Neural cell (in vitro differentiated cells): ENCODE results near the gene KLHDC8A. TPM values are rescaled to one million over a fixed set of nuclear protein-coding genes. Genes with fewer than 3 reads are reported as not detected.

ENCODE experiments used
- H2AFZ ChIP-seq: fragments of 200-600, 300-800 bp; sonication (generic), shearing (Covaris generic); 2 replicates; pipeline ENCODE4 v1.6.0; 2014; ENCODE audit warnings: low read depth, mild to moderate bottlenecking, antibody characterized with exemption, low read length, moderate library complexity
- H3F3A ChIP-seq: fragments of 200-600 bp; shearing (Covaris generic); 2 replicates; pipeline ENCODE4 v1.6.1; 2016; ENCODE audit warnings: mild to moderate bottlenecking, moderate library complexity, mixed read lengths, antibody characterized with exemption, low read length; ENCODE audit not compliant: insufficient read depth, poor library complexity, severe bottlenecking
- H3K27ac ChIP-seq: fragments of 200-600, 300-800 bp; sonication (generic), shearing (Covaris generic); 2 replicates; pipeline ENCODE4 v1.5.1; 2014; ENCODE audit warnings: mild to moderate bottlenecking, low read length, moderate library complexity
- H3K27me3 ChIP-seq: fragments of 300-800, 200-600 bp; sonication (generic), shearing (Covaris generic); 2 replicates; pipeline ENCODE4 v1.6.0; 2014; ENCODE audit warnings: mild to moderate bottlenecking, low read depth, low read length, moderate library complexity; ENCODE audit not compliant: insufficient read depth
- H3K36me3 ChIP-seq: fragments of 300-800, 200-600 bp; sonication (generic), shearing (Covaris generic); 2 replicates; pipeline ENCODE4 v1.5.1; 2014; ENCODE audit warnings: mild to moderate bottlenecking, antibody characterized with exemption, low read length, moderate library complexity; ENCODE audit not compliant: insufficient read depth
- H3K4me2 ChIP-seq: fragments of 300-800, 200-600 bp; sonication (generic), shearing (Covaris generic); 2 replicates; pipeline ENCODE4 v1.6.0; 2014; ENCODE audit warnings: mild to moderate bottlenecking, low read length
- H3K4me3 ChIP-seq: fragments of 300-800, 200-600 bp; sonication (generic), shearing (Covaris generic); 2 replicates; pipeline ENCODE4 v1.5.1; 2014; ENCODE audit warnings: mild to moderate bottlenecking, low read length, moderate library complexity
- H3K79me2 ChIP-seq: fragments of 200-600 bp; shearing (Covaris generic); replicated peaks from 2 replicates; pipeline ENCODE4 v1.6.0; 2014; ENCODE audit warnings: mild to moderate bottlenecking, low read length, moderate library complexity; ENCODE audit not compliant: insufficient read depth
- H3K9ac ChIP-seq: fragments of 300-800, 200-600 bp; sonication (generic), shearing (Covaris generic); 2 replicates; pipeline ENCODE4 v1.6.1; 2016; ENCODE audit warnings: mild to moderate bottlenecking, low read length, mixed read lengths
- H3K9me2 ChIP-seq: fragments of 200-600 bp; shearing (Covaris generic); 2 replicates; pipeline ENCODE4 v1.6.1; 2016; ENCODE audit warnings: mild to moderate bottlenecking, low read length, mixed read lengths; ENCODE audit not compliant: insufficient read depth
- H3K9me3 ChIP-seq: fragments of 200-600, 300-800 bp; sonication (generic), shearing (Covaris generic); 2 replicates; pipeline ENCODE4 v1.6.1; 2016; ENCODE audit warnings: mild to moderate bottlenecking, mixed run types, low read length, moderate library complexity, mixed read lengths
- H4K20me1 ChIP-seq: fragments of 200-600 bp; shearing (Covaris generic); 2 replicates; pipeline ENCODE4 v1.6.1; 2016; ENCODE audit warnings: mild to moderate bottlenecking, mixed run types; ENCODE audit not compliant: insufficient read depth
- EP300 ChIP-seq: fragments of 450-650 bp; conservative IDR thresholded peaks from 2 replicates; pipeline ENCODE4 v1.6.1; 2014; ENCODE audit warnings: antibody characterized with exemption, mild to moderate bottlenecking, moderate library complexity; ENCODE audit not compliant: poor library complexity, severe bottlenecking
- EZH2 ChIP-seq: fragments of 200-600, 300-800 bp; shearing (Covaris generic), sonication (generic); IDR thresholded peaks from 2 replicates; pipeline ENCODE4 v1.6.1; 2014; ENCODE audit warnings: antibody characterized with exemption, low read length, borderline replicate concordance, mild to moderate bottlenecking; ENCODE audit not compliant: insufficient read depth, poor library complexity, severe bottlenecking
- MXI1 ChIP-seq: fragments of 450-650 bp; conservative IDR thresholded peaks from 2 replicates; pipeline ENCODE4 v1.6.1; 2014; ENCODE audit warnings: antibody characterized with exemption, mild to moderate bottlenecking; ENCODE audit not compliant: poor library complexity, severe bottlenecking
- POLR2AphosphoS5 ChIP-seq: IDR thresholded peaks from 2 replicates; pipeline ENCODE4 v1.6.1; 2012
- RAD21 ChIP-seq: fragments of 450-650 bp; conservative IDR thresholded peaks from 2 replicates; pipeline ENCODE4 v1.6.1; 2014; ENCODE audit warnings: antibody characterized with exemption, mild to moderate bottlenecking, moderate library complexity
- REST ChIP-seq: IDR thresholded peaks from 2 replicates; pipeline ENCODE4 v1.6.1; 2012; ENCODE audit warnings: borderline replicate concordance
- SMC3 ChIP-seq: fragments of 450-650 bp; conservative IDR thresholded peaks from 2 replicates; pipeline ENCODE4 v1.6.1; 2014; ENCODE audit warnings: antibody characterized with exemption, mild to moderate bottlenecking, moderate library complexity; ENCODE audit not compliant: poor library complexity
- TAF1 ChIP-seq: IDR thresholded peaks from 2 replicates; pipeline ENCODE4 v1.6.1; 2012; ENCODE audit warnings: low read depth
- polyA plus RNA-seq: library from polyadenylated mRNA; depleted of rRNA; stranded (reverse); fragments of >200 nt; gene quantifications from 2 replicates; pipeline ENCODE4 v1.2.3, GENCODE V29; 2014
- TF ChIP-seq, protein P1 (sequence below): fragments of 450-650 bp; IDR thresholded peaks from 2 replicates; pipeline ENCODE4 v1.5.1; 2014; ENCODE audit warnings: antibody characterized with exemption, mild to moderate bottlenecking, moderate library complexity; ENCODE audit not compliant: poor library complexity, severe bottlenecking

Gene KLHDC8A
- polyA plus RNA-seq, 1 donor from 2014 or later: 7.7 TPM

DNA sequence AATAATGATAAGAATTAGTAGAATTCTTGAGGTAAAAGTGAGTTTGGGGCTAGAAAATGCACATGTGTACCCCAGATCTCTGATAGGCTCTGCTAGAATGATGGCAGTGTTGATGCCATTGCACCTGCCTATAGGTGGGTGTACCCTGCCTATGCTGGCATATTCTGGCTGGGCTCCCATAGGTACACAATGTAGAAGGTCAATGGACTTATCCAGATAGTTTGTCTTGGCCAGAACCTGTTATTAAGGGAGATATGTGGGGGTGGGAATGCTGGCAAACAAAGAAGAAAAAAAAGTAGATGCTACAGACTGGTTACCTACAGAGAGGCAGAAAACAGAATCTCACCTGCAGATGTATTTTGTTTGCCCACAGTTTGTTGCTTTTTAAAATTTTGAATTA, 14.1 kb upstream of the KLHDC8A start:
- no peaks in the 10 kb centered on the region for H3F3A ChIP-seq
- H3K9me2 ChIP-seq: no peaks in the 10 kb centered on the region
- H3K36me3 ChIP-seq: no peaks in the 10 kb centered on the region
- no peak overlapping the region for H3K9ac ChIP-seq
- H3K27me3 ChIP-seq: no peaks in the 10 kb centered on the region
- H2AFZ ChIP-seq: no peak overlapping the region
- no peaks in the 10 kb centered on the region for H3K9me3 ChIP-seq
- TF ChIP-seq SMC3 (no peak), RAD21 (no peak), POLR2AphosphoS5 (no peak), EP300 (no peak), EZH2 (no peak), REST (no peak), MXI1 (no peak), TAF1 (no peak)
- TF ChIP-seq, protein P1, sequence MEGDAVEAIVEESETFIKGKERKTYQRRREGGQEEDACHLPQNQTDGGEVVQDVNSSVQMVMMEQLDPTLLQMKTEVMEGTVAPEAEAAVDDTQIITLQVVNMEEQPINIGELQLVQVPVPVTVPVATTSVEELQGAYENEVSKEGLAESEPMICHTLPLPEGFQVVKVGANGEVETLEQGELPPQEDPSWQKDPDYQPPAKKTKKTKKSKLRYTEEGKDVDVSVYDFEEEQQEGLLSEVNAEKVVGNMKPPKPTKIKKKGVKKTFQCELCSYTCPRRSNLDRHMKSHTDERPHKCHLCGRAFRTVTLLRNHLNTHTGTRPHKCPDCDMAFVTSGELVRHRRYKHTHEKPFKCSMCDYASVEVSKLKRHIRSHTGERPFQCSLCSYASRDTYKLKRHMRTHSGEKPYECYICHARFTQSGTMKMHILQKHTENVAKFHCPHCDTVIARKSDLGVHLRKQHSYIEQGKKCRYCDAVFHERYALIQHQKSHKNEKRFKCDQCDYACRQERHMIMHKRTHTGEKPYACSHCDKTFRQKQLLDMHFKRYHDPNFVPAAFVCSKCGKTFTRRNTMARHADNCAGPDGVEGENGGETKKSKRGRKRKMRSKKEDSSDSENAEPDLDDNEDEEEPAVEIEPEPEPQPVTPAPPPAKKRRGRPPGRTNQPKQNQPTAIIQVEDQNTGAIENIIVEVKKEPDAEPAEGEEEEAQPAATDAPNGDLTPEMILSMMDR: no peak
- no peak overlapping the region for H3K27ac ChIP-seq
- no peak overlapping the region for H3K4me3 ChIP-seq
- no peaks in the 10 kb centered on the region for H3K79me2 ChIP-seq
- no peak overlapping the region for H3K4me2 ChIP-seq
- H4K20me1 ChIP-seq: no peaks in the 10 kb centered on the region

GRCh38 chr1:205369701-205370123, 13.0 kb upstream of the KLHDC8A start:
- Histone ChIP-seq H3K9me2 (no peaks in the 10 kb centered on the region), H2AFZ (no peak overlapping the region), H3F3A (no peaks in the 10 kb centered on the region), H3K27ac (no peak overlapping the region), H3K4me2 (no peak overlapping the region), H3K79me2 (no peaks in the 10 kb centered on the region), H4K20me1 (no peaks in the 10 kb centered on the region), H3K9ac (no peak overlapping the region), H3K4me3 (no peak overlapping the region), H3K36me3 (no peaks in the 10 kb centered on the region), H3K27me3 (no peaks in the 10 kb centered on the region), H3K9me3 (no peaks in the 10 kb centered on the region)
- TF ChIP-seq MXI1 (no peak), EP300 (no peak), SMC3 (no peak), REST (no peak), EZH2 (no peak), POLR2AphosphoS5 (no peak), RAD21 (no peak), TAF1 (no peak)
- TF ChIP-seq, protein P1: no peak
